Measurements from ENCODE around the gene PEX14. TPM values are rescaled to one million over a fixed set of nuclear protein-coding genes. Genes with fewer than 3 reads are reported as not detected.

Gene PEX14
- total and polyA plus RNA-seq, 9 of the 15 experiments (the other 6 are each of a cell fraction or from before 2014, with no cell fraction given), result 2.6 to 45.7 (median 22.7) TPM

- CTCF ChIA-PET (ENCODE audit: low intra/inter-chr PET ratio), result no interaction called here
- peaks cover 0 to 3% of the 10 kb centered on the region in 2 experiments; a peak in 2 of 5 replicates for H3K4me1 ChIP-seq (replicated peaks in 1 of 2; ENCODE audit: control insufficient read depth in 2 of 2, insufficient read depth in 2 of 2, low read length in 2 of 2)
- no peak overlapping the region for H3K4me3 ChIP-seq
- TF ChIP-seq WHSC1 (IDR thresholded peaks at IDR 0.05; ENCODE audit: low read length) (no peak), PHTF2 (CRISPR knock-in tag; IDR thresholded peaks at IDR 0.05) (no peak), TOE1 (IDR thresholded peaks at IDR 0.05; ENCODE audit: borderline replicate concordance) (no peak), TOE1 (CRISPR knock-in tag; IDR thresholded peaks at IDR 0.05; ENCODE audit: borderline replicate concordance, low read depth) (no peak)
- H3K27me3 ChIP-seq (ENCODE audit: control insufficient read depth in 2 of 2, insufficient read depth in 2 of 2, low read length in 2 of 2), result no peaks in the 10 kb centered on the region
- no peak overlapping the region for H3K9ac ChIP-seq (ENCODE audit: insufficient read depth in 1 of 2, low read depth in 2 of 2, low read length in 2 of 2)
- intact Hi-C loops (cut with micrococcal nuclease), result no loop called here
- DNase-seq (ENCODE audit: extremely low read depth in 1 of 4, low spot score in 3 of 4) (no peak), ATAC-seq (no peak), FAIRE-seq (peak; percentile 29)
- H3K79me2 ChIP-seq (ENCODE audit: control insufficient read depth, insufficient read depth, low read length), result peaks cover 68% of the 10 kb centered on the region
- peaks cover 28% of the 10 kb centered on the region for H4K20me1 ChIP-seq (replicated peaks; ENCODE audit: control insufficient read depth, insufficient read depth, low read length)
- no TSS peak for BruUV-seq (replicated peaks)
- H3K27ac ChIP-seq (ENCODE audit: extremely low read depth, low read depth, low read length), result no peak overlapping the region
- in situ Hi-C loops (cut with MboI), result no loop called here
- no peaks in the 10 kb centered on the region for H3K9me1 ChIP-seq (ENCODE audit: control insufficient read depth, insufficient read depth, low read length)
- WGBS (ENCODE audit: insufficient coverage, low coverage, missing lambda C conversion rate), result 54% methylated on average over 5 of the region's 5 CpGs
- H3K9me3 ChIP-seq (replicated peaks; ENCODE audit: control insufficient read depth, insufficient read depth, low read depth, low read length), result no peaks in the 10 kb centered on the region
- H2AFZ ChIP-seq (ENCODE audit: low read depth, low read length), result no peak overlapping the region
- H3K4me2 ChIP-seq (ENCODE audit: insufficient read depth, low read length), result no peak overlapping the region
- POLR2A ChIA-PET, result interaction anchor here (0.7 kb wide), 1 partner anchor 24 kb away, joined by 3 read pairs; no protein-coding TSS in a partner anchor
- peaks cover 9% of the 10 kb centered on the region; the same call in 2 of the 3 replicates for H3K36me3 ChIP-seq (ENCODE audit: control insufficient read depth, insufficient read depth, low read length)
Measured at GRCh38 chr1:10502206-10502605, 27.5 kb downstream of the PEX14 start.

DNA sequence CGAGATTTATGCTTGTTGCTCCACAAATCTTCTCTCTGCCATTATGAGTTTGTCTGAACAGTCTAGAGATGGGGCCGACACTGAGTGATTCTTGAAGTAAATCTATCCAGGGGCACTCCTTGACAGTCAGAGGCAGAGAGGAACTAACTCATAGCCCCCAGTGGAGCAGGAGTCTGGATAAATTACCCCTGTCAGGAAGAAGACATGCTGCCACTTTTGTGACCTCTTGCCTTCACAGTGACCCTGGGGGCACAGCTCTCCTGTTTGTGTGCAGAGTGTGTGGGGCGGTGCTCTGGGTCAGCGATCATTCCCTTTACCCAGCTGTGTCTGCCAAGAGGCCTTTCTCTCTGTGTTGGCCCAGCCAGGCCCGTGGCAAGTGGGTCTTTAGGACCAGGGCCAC lies 29.5 kb downstream of the PEX14 start:
- POLR2A ChIA-PET, result interaction anchor here (0.5 to 1.3 kb wide), 4 partner anchors 9 to 1131 kb away, joined by 3 to 4 read pairs (median 3); no protein-coding TSS in a partner anchor
- no TSS peak for BruUV-seq (replicated peaks)
- intact Hi-C loops (cut with micrococcal nuclease) (no loop called here), in situ Hi-C loops (cut with MboI) (no loop called here)
- ATAC-seq (no peak), DNase-seq (ENCODE audit: extremely low read depth in 1 of 4, low spot score in 3 of 4) (no peak), FAIRE-seq (peak; percentile 57)
- Histone ChIP-seq H3K9me1 (ENCODE audit: control insufficient read depth, insufficient read depth, low read length) (no peaks in the 10 kb centered on the region), H3K4me3 (no peak overlapping the region), H3K27ac (ENCODE audit: extremely low read depth, low read depth, low read length) (no peak overlapping the region), H3K4me1 (replicated peaks in 1 of 2; ENCODE audit: control insufficient read depth in 2 of 2, insufficient read depth in 2 of 2, low read length in 2 of 2) (peaks cover 4 to 12% of the 10 kb centered on the region in 2 experiments; a peak in 3 of 5 replicates), H3K27me3 (ENCODE audit: control insufficient read depth in 2 of 2, insufficient read depth in 2 of 2, low read length in 2 of 2) (no peaks in the 10 kb centered on the region), H3K9ac (ENCODE audit: insufficient read depth in 1 of 2, low read depth in 2 of 2, low read length in 2 of 2) (no peak overlapping the region), H3K9me3 (replicated peaks; ENCODE audit: control insufficient read depth, insufficient read depth, low read depth, low read length) (no peaks in the 10 kb centered on the region), H3K79me2 (ENCODE audit: control insufficient read depth, insufficient read depth, low read length) (peaks cover 66% of the 10 kb centered on the region), H4K20me1 (replicated peaks; ENCODE audit: control insufficient read depth, insufficient read depth, low read length) (peaks cover 23% of the 10 kb centered on the region; the same call in 1 of the 2 replicates), H3K4me2 (ENCODE audit: insufficient read depth, low read length) (no peak overlapping the region), H3K36me3 (ENCODE audit: control insufficient read depth, insufficient read depth, low read length) (no peaks in the 10 kb centered on the region; the same call in 2 of the 3 replicates), H2AFZ (ENCODE audit: low read depth, low read length) (no peak overlapping the region)
- CTCF ChIA-PET (ENCODE audit: low intra/inter-chr PET ratio), result no interaction called here
- TF ChIP-seq MEIS2 (IDR thresholded peaks at IDR 0.05; ENCODE audit: partially characterized antibody), result peak; percentile 32
- TF ChIP-seq SMARCC2 (IDR thresholded peaks at IDR 0.05; ENCODE audit: low read depth), result no peak
- no peak for TF ChIP-seq PBX2 (CRISPR knock-in tag; IDR thresholded peaks at IDR 0.05; ENCODE audit: low read depth)
- TF ChIP-seq PBX2 (tag; conservative IDR thresholded peaks at IDR 0.05; ENCODE audit: low read depth), result peak; percentile 89
- no peak for TF ChIP-seq SRSF1 (IDR thresholded peaks at IDR 0.05; ENCODE audit: low read depth, low read length)
- TF ChIP-seq DDX20 (tag; IDR thresholded peaks at IDR 0.05; ENCODE audit: low read depth), result no peak
- no peak for TF ChIP-seq ZZZ3 (IDR thresholded peaks at IDR 0.05)
- no peak for TF ChIP-seq PHF8 (IDR thresholded peaks at IDR 0.05; ENCODE audit: borderline replicate concordance, low read length)
- WGBS (ENCODE audit: insufficient coverage, low coverage, missing lambda C conversion rate), result 58% methylated on average over 5 of the region's 5 CpGs
